Caco-2 (cell line): Measurements from ENCODE around the gene PRRG2. TPM values are rescaled to one million over a fixed set of nuclear protein-coding genes. Genes with fewer than 3 reads are reported as not detected.

Experiments used
- BruUV-seq: library from RNA; stranded (reverse); fragments of 400-500 nt; replicated peaks from 2 replicates; lab custom pipeline; 2021; lab: Mats Ljungman, UMichigan
- CTCF ChIA-PET: fragments of 300-600 bp; sonication (Branson Sonifier 250); formaldehyde crosslinking; loops from one replicate; lab custom pipeline; 2022; ENCODE audit warnings: antibody characterized with exemption; lab: Charles Lee
- POLR2A ChIA-PET: fragments of 300-600 bp; sonication (Branson Sonifier 250); formaldehyde crosslinking; loops from one replicate; lab custom pipeline; 2022; ENCODE audit warnings: antibody characterized with exemption; lab: Charles Lee
- DNase-seq, 2 experiments: peaks; one replicate each; pipeline versions ENCODE4 v3.0.0 to v3.0.0-alpha.2; 2020 to 2022
- H3K27me3 ChIP-seq: replicated peaks from 2 replicates; pipeline ENCODE4 v1.6.0; 2011; ENCODE audit warnings: low read length; ENCODE audit not compliant: control insufficient read depth, insufficient read depth
- H3K36me3 ChIP-seq: 2 replicates; pipeline ENCODE4 v1.5.1; 2011; ENCODE audit warnings: low read length; ENCODE audit not compliant: control insufficient read depth, insufficient read depth
- H3K4me1 ChIP-seq: fragments of 250-450 bp; sonication (Bioruptor Pico); 2 replicates; pipeline ENCODE4 v1.5.1; 2020; ENCODE audit warnings: mild to moderate bottlenecking
- H3K4me3 ChIP-seq: 2 replicates; pipeline ENCODE4 v1.5.1; 2011; ENCODE audit warnings: low read depth, mild to moderate bottlenecking, control low read depth, low read length
- H3K9me3 ChIP-seq: fragments of 250-450 bp; sonication (Bioruptor Pico); 2 replicates; pipeline ENCODE4 v1.5.1; 2020; ENCODE audit warnings: mild to moderate bottlenecking, moderate library complexity
- H3K27ac Mint-ChIP-seq: one replicate; pipeline ENCODE4 v1.8.0; 2022; ENCODE audit warnings: mixed read lengths; ENCODE audit not compliant: unreplicated experiment
- H3K27me3 Mint-ChIP-seq: one replicate; pipeline ENCODE4 v1.8.0; 2022; ENCODE audit warnings: mixed read lengths; ENCODE audit not compliant: insufficient read depth, unreplicated experiment
- H3K36me3 Mint-ChIP-seq: one replicate; pipeline ENCODE4 v1.8.0; 2022; ENCODE audit warnings: mild to moderate bottlenecking, mixed read lengths; ENCODE audit not compliant: insufficient read depth, unreplicated experiment
- H3K4me1 Mint-ChIP-seq: one replicate; pipeline ENCODE4 v1.8.0; 2022; ENCODE audit warnings: low read depth, mixed read lengths; ENCODE audit not compliant: unreplicated experiment
- H3K4me3 Mint-ChIP-seq: one replicate; pipeline ENCODE4 v1.8.0; 2022; ENCODE audit warnings: mild to moderate bottlenecking, moderate library complexity, mixed read lengths; ENCODE audit not compliant: unreplicated experiment
- H3K9me3 Mint-ChIP-seq: one replicate; pipeline ENCODE4 v1.8.0; 2022; ENCODE audit warnings: mixed read lengths; ENCODE audit not compliant: unreplicated experiment
- intact Hi-C: fragments of 100-400 bp; cut with micrococcal nuclease; formaldehyde crosslinking; loops from one replicate; pipeline ENCODE4 v1.10.0; 2022; ENCODE audit not compliant: unreplicated experiment
- total RNA-seq: library from RNA; stranded (reverse); gene quantifications from 2 replicates; pipeline ENCODE4 v1.2.3, GENCODE V29; 2022
- TF ChIP-seq, protein P1 (sequence below), 2 experiments: fragments of 200-600 bp in 1 of 2; IDR thresholded peaks; 1 replicate in 1 of 2; 2 replicates in 1 of 2; pipeline versions ENCODE4 v1.5.1 to v1.8.0; 2011 to 2022; ENCODE audit warnings: antibody characterized with exemption in 1 of 2, control low read depth in 1 of 2, inconsistent platforms in 1 of 2, low read depth in 1 of 2, low read length in 1 of 2, mild to moderate bottlenecking in 1 of 2, moderate library complexity in 1 of 2; ENCODE audit not compliant: insufficient read depth in 1 of 2, severe bottlenecking in 1 of 2, unreplicated experiment in 1 of 2

The PRRG2 gene
- total RNA-seq, 1 experiment from 2014 or later = 7.7 TPM

DNA sequence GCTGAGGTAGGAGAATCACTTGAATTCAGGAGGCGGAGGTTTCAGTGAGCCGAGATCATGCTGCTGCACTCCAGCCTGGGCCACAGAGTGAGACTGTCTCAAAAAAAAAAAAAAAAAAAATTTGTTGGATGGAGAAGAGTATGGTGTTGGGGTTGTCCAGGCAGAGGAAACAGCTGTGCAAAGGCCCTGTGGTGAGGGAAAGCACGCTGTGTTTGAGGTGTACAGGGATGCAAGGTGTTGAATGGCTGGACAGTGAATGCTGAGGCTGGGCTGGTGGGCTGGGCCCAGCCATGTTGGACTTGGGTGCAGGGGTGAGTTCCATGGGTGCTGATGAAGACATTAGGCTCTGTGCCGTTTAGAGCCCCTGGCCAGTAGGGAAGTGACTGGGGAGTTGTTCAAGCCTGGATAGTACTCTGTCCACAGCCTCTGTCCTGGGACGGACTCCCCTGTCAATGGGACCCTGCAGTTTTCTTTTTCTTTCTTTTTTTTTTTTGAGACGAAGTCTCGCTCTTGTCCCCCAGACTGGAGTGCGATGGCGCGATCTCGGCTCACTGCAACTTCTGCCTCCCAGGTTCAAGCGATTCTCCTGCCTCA lies 28.5 kb downstream of the PRRG2 start:
- no peak overlapping the region for H3K27ac Mint-ChIP-seq
- ChIA-PET CTCF (no interaction called here), POLR2A (no interaction called here)
- Histone ChIP-seq H3K4me1 (no peaks in the 10 kb centered on the region), H3K9me3 (no peaks in the 10 kb centered on the region), H3K27me3 (no peaks in the 10 kb centered on the region), H3K36me3 (peaks cover 4% of the 10 kb centered on the region; the same call in 1 of the 2 replicates), H3K4me3 (no peak overlapping the region)
- H3K36me3 Mint-ChIP-seq = peaks cover 77% of the 10 kb centered on the region
- H3K27me3 Mint-ChIP-seq = no peaks in the 10 kb centered on the region
- no peaks in the 10 kb centered on the region for H3K4me1 Mint-ChIP-seq
- intact Hi-C loops = no loop called here
- H3K4me3 Mint-ChIP-seq = no peak overlapping the region
- H3K9me3 Mint-ChIP-seq = no peaks in the 10 kb centered on the region
- TF ChIP-seq, protein P1, sequence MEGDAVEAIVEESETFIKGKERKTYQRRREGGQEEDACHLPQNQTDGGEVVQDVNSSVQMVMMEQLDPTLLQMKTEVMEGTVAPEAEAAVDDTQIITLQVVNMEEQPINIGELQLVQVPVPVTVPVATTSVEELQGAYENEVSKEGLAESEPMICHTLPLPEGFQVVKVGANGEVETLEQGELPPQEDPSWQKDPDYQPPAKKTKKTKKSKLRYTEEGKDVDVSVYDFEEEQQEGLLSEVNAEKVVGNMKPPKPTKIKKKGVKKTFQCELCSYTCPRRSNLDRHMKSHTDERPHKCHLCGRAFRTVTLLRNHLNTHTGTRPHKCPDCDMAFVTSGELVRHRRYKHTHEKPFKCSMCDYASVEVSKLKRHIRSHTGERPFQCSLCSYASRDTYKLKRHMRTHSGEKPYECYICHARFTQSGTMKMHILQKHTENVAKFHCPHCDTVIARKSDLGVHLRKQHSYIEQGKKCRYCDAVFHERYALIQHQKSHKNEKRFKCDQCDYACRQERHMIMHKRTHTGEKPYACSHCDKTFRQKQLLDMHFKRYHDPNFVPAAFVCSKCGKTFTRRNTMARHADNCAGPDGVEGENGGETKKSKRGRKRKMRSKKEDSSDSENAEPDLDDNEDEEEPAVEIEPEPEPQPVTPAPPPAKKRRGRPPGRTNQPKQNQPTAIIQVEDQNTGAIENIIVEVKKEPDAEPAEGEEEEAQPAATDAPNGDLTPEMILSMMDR (IDR thresholded peaks at IDR 0.05; ENCODE audit: insufficient read depth in 1 of 2, low read depth in 1 of 2, low read length in 1 of 2, severe bottlenecking in 1 of 2, unreplicated experiment in 1 of 2) = no peak
- BruUV-seq = no TSS peak
- DNase-seq = no peak

DNA sequence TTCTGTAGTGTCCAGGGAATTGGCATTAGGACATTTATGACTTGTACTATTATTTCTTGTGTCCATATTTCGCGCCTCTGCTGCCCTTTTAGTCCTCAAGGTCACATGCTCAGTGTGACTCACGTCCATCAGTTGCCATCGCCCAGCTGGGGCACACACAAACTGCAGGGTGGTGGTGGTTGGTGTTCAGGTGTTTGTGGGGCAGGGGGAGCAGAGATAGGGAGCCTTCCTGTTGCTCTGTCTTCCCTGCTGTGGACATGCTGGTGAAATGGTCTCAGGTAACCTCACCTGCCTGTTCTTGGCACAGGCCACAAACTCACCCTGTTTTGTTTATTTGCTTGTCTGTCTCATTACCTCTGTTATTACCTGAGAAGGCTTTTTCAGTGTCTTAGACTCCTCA lies 32.3 kb downstream of the PRRG2 start:
- ChIA-PET CTCF (no interaction called here), POLR2A (no interaction called here)
- H3K4me1 ChIP-seq = no peaks in the 10 kb centered on the region
- no peaks in the 10 kb centered on the region for H3K27me3 ChIP-seq
- DNase-seq = no peak
- H3K9me3 Mint-ChIP-seq = no peaks in the 10 kb centered on the region
- H3K4me3 Mint-ChIP-seq = no peak overlapping the region
- peaks cover 10% of the 10 kb centered on the region for H3K36me3 ChIP-seq
- H3K9me3 ChIP-seq = no peaks in the 10 kb centered on the region
- TF ChIP-seq, protein P1 (IDR thresholded peaks at IDR 0.05; ENCODE audit: insufficient read depth in 1 of 2, low read depth in 1 of 2, low read length in 1 of 2, severe bottlenecking in 1 of 2, unreplicated experiment in 1 of 2) = no peak
- peaks cover 85% of the 10 kb centered on the region for H3K36me3 Mint-ChIP-seq
- no TSS peak for BruUV-seq
- intact Hi-C loops = loop anchor here (2.0 kb wide), 1 partner anchor 65 kb away; no protein-coding TSS in a partner anchor
- H3K4me3 ChIP-seq = no peak overlapping the region
- no peak overlapping the region for H3K27ac Mint-ChIP-seq
- H3K4me1 Mint-ChIP-seq = no peaks in the 10 kb centered on the region
- H3K27me3 Mint-ChIP-seq = no peaks in the 10 kb centered on the region

DNA sequence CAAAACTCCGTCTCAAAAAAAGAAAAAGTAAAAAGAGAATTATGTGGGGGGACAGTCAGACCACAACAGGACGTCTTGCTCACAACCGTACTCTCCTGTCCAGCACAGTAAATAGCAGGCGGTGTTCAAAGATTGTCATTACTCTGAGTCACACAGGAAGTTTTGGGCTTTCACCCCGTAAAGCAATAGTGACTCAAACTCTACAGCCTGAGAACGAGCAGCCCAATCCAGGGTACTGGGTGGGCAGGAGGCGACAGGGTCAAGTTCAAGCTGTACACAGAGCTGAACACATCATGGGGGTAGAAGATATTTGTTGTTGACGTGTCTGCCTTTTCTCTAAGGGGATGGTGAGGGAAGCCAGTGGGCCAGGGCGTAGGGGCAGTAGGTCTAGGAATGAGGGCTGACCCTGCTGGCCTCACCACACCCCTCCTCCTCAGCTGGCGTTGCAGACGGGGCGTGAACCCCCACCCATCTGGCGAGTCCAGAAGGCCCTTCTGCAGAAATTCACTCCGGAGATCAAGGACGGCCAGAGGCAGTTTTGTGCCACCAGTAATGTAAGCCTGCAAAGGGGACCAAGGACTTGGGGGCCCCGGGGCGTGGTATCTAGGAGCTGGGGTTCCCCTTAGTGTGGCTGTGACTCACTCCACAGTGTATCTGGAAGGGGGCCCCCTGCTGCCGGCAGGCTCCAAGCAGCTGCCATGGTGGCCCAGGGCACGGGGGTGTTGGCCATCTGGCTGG lies 33.1 kb downstream of the PRRG2 start:
- Mint-ChIP-seq H3K9me3 (no peaks in the 10 kb centered on the region), H3K27me3 (no peaks in the 10 kb centered on the region), H3K4me1 (no peaks in the 10 kb centered on the region), H3K36me3 (peaks cover 83% of the 10 kb centered on the region), H3K4me3 (no peak overlapping the region), H3K27ac (no peak overlapping the region)
- intact Hi-C loops = no loop called here
- Histone ChIP-seq H3K4me3 (no peak overlapping the region), H3K36me3 (peaks cover 10% of the 10 kb centered on the region), H3K4me1 (no peaks in the 10 kb centered on the region), H3K27me3 (no peaks in the 10 kb centered on the region), H3K9me3 (no peaks in the 10 kb centered on the region)
- ChIA-PET CTCF (no interaction called here), POLR2A (no interaction called here)
- TF ChIP-seq, protein P1 (IDR thresholded peaks at IDR 0.05; ENCODE audit: insufficient read depth in 1 of 2, low read depth in 1 of 2, low read length in 1 of 2, severe bottlenecking in 1 of 2, unreplicated experiment in 1 of 2) = no peak
- no peak for DNase-seq
- no TSS peak for BruUV-seq
